Epithelial cell of esophagus (primary cell): ENCODE data around the gene VEGFA.

ENCODE experiments used
- DNase-seq: peaks from one replicate; pipeline ENCODE4 v3.0.0; 2010; ENCODE audit warnings: low read depth
- H3K4me3 ChIP-seq: 2 replicates; pipeline ENCODE4 v1.5.1; 2011; ENCODE audit warnings: mild to moderate bottlenecking, low read length, control low read depth
- TF ChIP-seq, protein P1 (sequence below): IDR thresholded peaks from 2 replicates; pipeline ENCODE4 v1.5.1; 2011; ENCODE audit warnings: low read depth, mild to moderate bottlenecking, low read length, control low read depth, inconsistent platforms; ENCODE audit not compliant: insufficient read depth; ENCODE audit errors: missing control alignments

The VEGFA gene

DNA sequence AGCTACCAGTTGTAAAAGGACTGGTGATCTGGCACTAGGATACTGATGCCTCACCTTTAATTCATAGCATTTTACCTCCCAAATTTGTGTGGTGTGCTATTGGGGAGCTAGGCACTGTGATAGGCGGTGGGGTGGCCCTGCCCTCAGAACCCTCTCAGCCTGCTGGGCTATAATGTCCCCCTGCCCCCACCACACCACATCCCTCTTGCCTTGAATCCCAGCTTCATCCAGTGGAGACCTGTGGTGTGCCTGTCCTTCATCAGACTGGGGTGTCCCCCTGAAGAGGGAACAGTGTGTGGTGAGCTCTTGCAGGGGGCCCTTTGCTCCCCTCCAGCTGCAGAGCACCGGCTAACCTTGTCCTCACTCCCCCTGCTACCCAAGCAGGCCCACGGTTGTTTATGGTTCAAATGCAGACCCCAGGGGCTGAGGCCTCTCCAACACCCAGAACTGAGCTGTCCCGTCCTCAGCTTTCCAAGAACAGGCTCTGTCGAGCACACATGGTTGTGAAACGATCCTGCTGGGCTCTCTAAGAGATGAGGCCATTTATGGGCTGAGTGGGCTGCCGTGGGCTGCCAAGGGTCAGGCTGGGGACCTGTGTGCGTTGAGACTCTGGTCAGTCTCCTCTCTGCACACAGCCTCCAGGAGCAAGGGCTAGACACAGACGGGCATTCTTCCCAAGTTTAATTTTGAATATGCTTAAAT, 26.9 kb upstream of the VEGFA start:
- H3K4me3 ChIP-seq: no peak overlapping the region
- TF ChIP-seq, protein P1, sequence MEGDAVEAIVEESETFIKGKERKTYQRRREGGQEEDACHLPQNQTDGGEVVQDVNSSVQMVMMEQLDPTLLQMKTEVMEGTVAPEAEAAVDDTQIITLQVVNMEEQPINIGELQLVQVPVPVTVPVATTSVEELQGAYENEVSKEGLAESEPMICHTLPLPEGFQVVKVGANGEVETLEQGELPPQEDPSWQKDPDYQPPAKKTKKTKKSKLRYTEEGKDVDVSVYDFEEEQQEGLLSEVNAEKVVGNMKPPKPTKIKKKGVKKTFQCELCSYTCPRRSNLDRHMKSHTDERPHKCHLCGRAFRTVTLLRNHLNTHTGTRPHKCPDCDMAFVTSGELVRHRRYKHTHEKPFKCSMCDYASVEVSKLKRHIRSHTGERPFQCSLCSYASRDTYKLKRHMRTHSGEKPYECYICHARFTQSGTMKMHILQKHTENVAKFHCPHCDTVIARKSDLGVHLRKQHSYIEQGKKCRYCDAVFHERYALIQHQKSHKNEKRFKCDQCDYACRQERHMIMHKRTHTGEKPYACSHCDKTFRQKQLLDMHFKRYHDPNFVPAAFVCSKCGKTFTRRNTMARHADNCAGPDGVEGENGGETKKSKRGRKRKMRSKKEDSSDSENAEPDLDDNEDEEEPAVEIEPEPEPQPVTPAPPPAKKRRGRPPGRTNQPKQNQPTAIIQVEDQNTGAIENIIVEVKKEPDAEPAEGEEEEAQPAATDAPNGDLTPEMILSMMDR: no peak
- no peak for DNase-seq

- TF ChIP-seq, protein P1: no peak
- no peak overlapping the region for H3K4me3 ChIP-seq
- DNase-seq: no peak
Measured at GRCh38 chr6:43743682-43744381, 26.2 kb upstream of the VEGFA start.

DNA sequence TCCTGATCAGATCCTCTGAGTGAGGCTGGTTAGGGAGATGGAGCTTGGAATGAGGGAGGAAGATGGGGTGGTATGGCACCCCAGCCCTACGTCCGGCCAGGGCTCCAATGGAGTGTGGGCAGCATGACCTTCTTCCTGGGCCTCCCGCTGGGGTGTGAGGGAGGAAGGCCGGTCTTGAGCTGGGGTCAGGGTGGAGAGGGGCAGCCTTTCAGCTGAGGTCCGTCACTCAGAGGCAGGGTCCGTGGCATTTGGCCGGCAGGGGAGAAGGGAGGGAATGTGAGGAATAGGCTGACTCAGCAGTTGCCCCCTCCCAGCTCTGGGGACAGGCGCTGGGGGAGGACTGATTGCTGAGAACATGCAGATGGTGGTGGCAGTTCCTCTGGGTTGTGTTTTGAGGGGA, 25.5 kb upstream of the VEGFA start:
- DNase-seq: no peak
- H3K4me3 ChIP-seq: no peak overlapping the region
- TF ChIP-seq, protein P1: no peak

DNA sequence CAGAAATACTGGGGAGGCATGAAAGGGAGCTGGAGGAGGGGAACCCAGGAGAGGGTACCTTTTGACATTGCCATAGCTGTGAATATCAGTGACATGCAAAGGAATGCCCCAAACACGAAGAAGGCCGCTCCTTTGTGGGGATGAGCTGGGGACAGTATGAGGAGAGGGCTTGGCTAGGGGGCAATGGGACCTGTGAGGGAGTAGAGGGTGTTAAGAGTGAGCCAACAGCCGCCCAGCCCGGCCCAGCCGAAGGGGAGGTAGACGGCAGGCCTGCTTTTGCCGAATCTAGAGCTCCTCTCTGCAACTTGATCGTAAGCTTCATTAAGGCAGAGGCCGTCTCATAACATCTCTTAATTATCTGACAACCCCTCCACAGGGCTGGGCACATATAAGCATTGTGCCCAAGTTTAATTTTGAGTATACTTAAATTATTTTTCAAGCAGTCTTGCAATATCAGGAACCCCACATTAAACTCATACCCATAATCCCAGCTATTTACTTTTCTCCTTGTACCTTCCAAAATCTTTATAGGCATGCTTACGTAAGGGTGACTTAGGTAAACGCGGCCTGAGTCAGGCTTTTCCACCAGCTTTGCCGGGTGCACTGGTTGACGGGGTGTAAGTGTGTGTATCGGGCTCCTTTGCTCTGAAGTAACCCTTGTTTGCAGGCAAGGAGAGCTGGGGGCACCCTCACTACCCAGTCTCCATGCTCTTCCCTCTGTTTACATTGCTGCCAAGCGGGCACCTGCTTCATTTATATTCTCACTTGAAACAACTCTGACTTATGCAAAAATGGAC, 24.9 kb upstream of the VEGFA start:
- DNase-seq: no peak
- TF ChIP-seq, protein P1: no peak
- no peak overlapping the region for H3K4me3 ChIP-seq

DNA sequence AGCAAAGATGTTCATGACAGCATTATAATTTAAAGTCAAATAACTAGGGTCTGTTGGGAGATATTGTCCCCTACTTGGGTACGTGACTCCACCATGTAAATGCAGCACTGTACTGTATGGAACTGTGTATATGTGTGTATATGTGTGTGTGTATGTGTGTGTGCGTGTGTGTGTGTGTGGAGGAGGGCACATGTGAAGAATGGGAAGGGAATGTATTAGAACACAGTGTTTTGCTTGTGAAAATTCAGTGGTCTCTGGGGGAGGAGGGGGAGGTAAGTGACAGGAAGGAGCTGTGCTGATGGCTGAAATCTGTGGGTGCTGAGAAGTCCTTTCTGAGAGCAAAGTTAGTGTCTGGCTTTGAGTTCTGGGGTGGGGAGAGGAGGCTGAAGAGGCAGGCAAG, 23.9 kb upstream of the VEGFA start:
- no peak overlapping the region for H3K4me3 ChIP-seq
- TF ChIP-seq, protein P1: no peak
- DNase-seq: no peak

- no peak for DNase-seq
- H3K4me3 ChIP-seq: no peak overlapping the region
- TF ChIP-seq, protein P1: no peak
Measured at GRCh38 chr6:43746613-43747102, 23.4 kb upstream of the VEGFA start.
